DMS 273 treated with DMSO at 0.1 percent for 48 hours (cell line): Measurements from ENCODE around the gene RAE1.

Source experiments
- DNase-seq: peaks from one replicate; lab custom pipeline; 2025; lab: John Stamatoyannopoulos, UW

The RAE1 gene, protein sequence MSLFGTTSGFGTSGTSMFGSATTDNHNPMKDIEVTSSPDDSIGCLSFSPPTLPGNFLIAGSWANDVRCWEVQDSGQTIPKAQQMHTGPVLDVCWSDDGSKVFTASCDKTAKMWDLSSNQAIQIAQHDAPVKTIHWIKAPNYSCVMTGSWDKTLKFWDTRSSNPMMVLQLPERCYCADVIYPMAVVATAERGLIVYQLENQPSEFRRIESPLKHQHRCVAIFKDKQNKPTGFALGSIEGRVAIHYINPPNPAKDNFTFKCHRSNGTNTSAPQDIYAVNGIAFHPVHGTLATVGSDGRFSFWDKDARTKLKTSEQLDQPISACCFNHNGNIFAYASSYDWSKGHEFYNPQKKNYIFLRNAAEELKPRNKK

DNA sequence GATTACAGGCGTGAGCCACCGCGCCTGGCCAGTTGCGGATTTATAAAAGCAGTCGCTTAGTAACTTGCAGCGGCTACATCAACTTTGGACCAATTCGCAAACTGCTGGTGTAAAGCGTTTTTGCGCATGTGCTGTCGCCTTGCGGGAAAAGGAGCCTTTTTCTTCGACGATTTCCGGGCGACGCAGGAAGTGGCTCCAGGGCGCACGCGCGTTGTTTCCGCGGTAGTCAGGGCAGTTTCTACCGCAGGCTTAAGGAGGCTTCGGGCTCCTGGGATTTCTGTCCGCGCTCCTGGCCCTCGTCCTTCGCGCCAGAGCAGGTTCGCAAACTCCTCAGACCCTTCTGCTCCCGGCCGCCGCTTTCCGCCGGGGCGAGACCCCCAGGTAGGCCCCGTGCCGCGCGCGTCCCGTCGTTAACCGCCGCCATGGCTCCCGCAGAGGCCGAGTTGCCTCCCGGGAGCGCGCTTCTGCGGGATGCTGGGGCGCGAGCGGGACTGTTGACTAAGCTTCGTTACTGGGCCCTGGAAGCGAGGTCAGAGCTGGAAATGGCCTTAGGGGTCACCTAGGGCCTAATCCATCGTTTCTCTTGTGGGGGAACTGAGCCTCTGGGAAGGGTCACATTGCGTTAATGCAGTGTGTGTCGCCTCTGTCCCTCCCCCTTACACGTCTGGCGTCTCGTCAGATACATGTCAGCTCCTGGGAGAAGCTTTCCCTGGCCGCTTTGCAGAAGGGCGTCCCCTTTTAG is at the start of gene RAE1:
RAE1 (plus strand) TSS at position 214 of the 742 bp plus-strand sequence. CDS start 2,784 bp downstream, outside the sequence.
- DNase-seq, result peak; percentile 79

DNA sequence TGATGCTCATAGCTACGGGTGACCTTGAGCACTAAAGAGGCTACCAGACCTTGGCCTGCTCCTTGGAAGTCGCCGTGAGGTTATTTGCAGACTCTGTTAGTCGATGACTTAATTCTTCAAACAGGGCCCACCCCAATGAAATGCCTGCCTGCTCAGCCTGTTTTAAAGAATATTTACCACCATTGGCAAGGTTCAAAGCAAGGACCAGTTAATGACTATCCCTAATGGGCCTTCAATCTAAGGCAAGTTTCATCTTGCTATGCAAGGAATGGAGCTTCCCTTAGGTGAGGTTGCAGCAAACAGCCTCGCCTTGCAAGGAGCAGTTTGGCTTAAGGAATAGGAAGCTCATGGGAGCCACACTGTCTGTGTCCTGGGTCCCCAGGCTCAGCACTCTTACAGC is 44.3 kb upstream of the RAE1 start:
- DNase-seq, result no peak

DNA sequence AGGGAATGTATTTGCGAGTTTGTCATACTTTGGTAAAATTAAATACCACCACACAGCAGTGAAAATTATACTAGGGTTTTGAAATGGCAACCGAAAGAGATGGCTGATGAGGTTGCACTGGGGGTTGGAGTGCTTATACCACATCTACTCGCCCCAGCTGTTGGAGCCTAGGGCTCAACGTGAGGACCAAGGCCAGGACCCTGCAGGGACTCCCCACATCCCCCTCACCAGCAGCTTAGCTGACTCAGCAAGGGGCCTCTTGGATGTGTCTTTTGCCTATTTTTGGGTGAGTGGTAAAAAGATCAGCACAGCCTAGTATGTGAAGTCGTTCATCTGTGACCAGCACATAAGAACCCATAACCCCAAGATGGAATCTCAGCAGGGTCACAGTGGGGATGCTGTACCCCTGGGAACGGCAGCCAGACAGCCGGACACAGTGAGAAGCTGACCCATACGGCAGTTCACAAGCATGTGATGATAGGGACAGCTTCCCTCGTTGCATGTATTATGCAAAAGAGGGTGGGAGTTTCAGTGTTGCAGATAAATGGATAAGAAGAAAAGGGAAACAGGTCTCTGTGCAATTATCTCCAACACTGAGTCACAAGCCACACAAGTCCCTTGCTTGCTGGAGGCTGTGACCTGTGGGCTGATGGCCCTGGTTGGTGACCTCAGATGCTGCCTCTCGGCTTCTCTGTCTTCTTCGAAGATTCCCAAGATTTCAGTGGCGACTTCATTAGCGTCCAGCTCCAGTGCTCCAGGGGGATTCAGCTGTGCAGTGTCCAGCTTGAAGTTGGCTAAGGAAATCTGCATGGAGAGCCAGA is 42.4 kb upstream of the RAE1 start:
- no peak for DNase-seq

DNA sequence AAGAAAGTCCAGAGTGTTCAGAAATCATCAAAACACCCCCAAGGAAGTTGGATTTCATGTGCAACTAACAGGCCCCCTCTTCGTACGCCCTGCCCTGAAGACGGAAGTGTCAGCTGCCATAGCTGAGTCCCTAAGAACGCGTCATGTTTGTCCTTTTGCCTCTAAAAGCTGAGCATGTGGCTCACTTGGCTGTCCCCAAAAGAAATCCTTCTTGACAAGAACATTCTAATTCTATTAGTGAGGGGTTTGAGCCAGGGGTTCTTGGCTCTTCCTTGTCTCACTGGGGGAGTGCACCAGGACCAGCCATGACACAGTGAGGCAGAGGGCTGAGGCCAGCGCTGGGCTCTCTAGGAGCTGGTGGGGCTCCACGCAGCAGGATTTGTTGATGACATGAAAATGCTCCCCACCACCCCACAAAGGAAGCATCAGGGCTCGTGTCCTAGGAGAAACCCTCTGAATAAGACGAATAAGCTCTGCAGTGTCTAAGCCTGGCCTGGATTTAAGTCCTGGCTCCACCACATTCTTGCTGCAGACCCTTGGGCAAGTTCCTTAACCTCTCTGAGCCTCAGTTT is 41.4 kb upstream of the RAE1 start:
- no peak for DNase-seq

DNA sequence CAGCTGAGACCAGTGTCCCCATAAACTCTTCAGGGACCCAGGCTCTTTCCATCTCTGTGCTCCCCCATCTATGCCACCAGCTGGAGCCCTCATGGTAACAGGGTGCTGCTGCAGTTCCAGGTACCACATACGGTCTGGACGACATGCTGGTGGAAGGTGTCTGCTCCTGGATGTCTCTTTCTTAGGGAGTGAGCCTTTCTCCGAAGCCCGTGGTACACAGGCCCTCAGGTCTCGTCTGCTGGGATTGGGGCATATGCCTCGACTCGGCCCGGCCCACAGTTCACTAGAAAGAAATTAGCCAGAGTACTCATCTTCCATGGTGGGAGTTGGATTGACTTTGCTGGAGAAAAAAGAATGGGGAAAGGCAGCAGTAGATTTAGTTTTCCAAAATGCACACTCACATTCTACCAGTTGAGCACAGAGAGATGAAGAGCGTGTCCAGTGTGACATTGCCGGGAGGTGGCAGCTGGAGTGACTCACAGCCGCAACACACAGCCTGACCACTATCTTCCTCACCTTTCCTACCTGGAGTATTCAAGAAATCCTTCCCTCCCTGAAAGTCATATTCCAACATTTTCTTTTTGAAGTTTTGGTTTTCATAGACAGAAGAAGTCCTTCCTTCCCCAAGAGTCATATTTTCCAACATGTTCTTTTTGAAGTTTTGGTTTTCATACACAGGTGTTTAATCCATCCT is 40.1 kb upstream of the RAE1 start:
- no peak for DNase-seq

DNA sequence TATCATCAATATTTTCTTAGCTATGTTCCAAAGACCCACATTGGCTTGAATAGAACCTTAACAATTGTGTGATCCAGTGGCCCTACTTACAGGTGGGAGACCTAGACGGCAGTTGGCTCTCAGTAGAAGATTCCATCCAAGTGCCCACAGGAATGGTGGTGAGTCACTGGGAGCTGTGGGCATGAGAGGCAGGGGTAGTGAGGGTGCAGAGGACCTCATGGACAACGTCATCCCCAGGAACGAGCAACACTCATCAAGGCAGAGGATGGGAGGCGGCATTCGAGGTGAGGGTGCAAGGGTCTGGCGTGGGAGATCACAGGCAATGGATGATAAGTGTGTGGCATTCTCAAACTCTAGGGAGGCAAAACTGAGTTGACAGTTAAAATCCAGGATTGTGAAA is 38.9 kb upstream of the RAE1 start:
- DNase-seq, result no peak

DNA sequence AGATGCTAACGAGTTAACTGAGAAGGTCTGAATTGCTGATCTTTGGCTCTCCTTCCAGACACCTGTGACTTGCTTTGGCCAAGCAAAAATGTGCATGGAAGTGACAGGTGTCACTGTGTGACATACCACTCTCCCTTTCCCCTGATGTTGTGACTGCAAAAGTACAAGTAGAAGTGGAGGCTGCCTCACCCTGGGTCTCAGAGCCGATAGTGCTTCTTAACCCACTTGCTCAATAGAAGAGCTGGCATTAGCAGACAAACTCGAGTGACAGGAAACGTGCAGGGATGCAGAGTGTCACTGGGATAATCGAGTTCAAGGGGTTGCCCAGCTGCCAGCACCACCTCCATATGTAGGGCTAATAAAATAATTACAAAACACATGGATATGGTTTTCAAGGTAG is 37.8 kb upstream of the RAE1 start:
- no peak for DNase-seq

DNA sequence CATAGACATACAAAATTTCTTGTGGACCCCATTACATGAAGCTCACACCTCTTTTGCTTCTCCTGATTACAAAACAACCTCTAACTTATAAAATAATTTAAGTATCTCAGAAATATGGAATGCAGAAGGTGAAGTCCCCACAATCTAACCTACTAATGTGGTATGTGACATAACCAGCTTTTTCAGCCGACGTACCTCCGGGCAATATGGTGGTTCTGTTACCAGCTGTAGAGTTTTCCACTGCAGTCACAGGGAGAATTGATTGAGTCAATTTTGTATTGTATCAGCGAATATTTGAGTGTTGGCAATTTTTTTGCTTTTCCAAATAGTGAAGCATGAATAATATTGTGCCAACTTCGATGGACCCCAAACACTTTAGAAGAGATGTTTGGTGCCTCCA is 37.1 kb upstream of the RAE1 start:
- DNase-seq, result no peak

DNA sequence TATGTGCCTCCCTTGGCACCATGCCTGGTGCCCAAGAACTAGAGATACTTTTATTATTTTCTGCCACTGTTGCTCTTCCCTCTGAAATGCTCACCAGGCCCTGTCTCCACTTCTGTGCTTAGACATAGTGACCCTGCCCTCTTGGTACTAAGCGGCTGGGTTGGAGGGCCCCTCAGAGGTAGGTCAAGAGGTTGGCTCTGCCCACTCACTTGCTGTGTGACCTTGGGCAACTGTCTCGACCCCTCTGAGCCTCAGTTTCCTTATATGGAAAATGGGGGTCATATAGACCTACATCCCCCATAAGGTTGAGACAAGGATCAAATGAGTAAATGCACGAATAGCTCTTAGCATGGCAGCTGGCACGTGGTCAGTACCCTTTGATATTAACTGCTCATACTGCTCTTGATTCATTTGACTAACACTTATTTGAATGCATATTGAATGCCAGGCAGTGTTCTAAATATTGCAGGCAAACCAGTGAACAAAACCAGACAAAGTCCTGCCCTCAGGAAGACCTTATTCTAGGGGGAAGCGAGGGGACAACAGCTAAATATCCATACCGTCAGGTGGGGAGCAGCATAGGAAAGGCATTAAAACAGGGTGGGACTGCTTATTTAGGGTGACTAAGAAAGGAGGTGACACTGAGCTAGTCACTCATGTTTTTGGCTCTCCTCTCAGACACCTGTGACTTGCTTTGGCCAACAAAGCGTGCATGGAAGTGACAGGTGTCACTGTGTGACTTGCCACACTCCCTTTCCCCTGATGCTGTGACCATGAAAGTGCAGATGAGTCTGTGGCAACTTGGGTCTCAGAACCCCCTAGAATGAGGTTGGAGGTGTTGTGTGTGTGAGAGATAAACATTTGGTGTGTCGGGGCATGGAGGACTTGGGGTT is 35.7 kb upstream of the RAE1 start:
- DNase-seq, result no peak

DNA sequence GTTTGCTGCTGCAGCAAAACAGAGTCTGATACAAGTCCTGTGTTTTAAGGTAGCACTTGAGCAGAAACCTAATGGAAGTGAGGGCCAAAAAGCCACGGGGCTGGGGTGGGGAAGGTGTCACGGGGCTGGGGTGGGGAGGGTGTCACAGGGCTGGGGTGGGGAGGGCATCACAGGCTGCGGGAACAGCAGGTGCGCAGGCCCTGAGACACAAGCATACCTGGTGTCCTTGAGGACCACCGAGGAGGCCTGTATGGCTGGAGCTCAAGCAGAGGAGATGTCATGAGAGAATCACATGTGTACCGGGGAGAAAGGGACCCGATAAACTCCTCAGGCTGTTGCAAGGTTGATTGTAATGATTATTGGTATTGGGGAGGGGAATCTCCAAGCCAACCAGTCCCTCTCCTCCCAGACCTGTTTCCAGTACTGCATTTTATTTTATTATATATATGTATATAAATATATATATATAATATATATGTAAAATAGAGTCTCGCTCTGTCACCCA is 35.0 kb upstream of the RAE1 start:
- DNase-seq, result no peak

DNA sequence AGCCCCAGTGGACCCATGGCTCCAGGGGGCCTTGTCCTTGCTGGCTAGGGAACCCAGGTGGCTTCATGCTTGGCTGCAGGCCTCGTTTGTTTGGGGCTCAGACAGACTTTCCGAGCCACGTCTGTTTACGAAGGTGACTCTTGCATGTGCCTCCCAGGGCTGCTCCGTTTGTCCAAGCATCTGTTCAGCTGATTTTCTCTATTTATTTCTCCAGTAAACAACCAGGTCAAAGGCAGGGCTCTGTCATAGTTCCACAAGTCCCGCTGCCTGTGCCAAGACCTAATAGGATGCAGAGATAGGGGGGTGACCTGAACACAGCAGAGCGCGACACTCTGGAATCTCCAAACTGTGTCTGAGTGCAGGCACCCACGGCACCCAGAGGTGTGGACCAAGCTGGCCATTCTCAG is 34.3 kb upstream of the RAE1 start:
- no peak for DNase-seq

DNA sequence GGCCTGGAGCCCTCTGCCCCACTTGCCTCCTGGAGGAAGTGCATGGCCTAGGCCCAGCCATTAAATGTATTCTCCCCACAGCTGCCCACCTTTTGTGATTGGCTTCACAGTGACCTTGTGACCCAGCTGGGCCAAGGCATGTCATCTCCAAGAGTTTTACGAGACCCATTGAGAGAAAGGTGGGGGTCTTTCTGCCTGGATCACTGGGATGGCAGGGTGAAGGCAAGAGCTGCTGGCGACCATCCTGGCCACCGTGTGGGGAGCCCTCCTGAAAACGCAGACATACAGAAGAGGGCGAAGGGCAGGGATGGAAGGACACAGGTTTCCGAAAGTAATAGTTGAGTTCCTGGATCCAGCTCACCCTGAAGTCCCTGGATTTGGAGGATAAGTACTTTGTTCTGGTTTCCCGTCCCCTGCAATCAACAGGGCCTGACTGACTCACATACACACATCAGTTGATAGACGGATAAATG is 33.7 kb upstream of the RAE1 start:
- no peak for DNase-seq

DNA sequence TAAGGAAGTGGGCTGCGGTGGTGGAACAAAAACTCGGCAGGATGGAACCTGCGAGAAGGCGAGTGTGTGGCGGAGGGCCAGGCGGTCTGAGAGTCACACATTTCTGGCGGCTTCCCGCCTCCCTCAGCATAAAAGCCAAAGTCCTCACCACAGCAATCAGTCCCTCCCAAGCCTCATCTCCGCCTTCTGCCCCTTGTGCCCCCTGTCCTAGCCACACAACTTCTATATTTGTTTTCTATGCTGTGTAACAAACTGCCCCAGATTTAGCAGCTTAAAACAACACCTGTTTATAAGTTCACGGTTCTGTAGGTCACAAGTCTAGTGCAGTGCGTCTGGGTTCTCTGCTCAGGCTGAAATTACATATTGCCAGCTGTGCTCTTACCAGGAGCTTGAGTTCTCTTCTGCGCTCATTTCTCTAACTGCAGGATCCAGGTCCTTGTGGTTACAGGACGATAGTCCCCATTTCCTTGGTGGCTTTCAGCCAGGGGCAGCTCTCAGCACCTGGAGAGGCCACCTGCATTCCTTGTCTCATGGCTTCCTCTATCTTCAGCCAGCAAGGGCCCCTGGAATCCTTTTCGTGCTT is 33.2 kb upstream of the RAE1 start:
- no peak for DNase-seq

DNA sequence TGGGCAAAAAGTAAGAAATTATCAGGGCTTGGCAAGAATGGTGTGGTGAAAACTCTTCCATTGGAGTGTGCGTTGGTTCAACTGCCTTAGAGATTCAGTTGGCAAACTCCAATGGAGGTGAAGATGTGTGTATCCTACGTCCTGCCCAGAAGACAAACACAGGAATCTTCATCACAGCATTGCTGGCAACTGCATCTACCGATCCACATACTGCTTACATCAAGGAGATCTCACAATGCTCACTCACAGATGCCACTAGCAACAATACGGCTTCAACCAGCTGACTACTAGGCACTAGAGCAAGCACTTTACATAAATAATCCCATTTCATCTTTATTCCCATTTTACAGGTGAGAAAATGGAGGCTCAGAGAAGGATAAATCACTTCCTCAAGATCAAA is 31.5 kb upstream of the RAE1 start:
- no peak for DNase-seq

DNA sequence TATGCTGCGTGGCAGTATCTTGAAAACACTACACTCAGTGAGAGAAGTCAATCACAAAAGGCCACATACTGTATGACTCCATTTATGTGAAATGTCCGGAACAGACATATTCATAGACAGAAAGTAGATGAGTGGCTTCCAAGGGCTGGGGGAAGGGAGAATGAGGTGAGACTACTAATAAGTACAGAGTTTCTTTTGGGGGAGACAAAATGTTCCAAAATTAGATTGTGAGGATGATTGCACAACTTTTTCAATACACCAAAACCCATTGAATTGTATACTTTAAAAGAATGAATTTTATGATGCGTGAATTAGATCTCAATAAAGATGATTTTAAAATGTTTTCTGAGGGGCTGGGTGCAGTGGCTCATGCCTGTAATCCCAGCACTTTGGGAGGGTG is 30.7 kb upstream of the RAE1 start:
- DNase-seq, result no peak

DNA sequence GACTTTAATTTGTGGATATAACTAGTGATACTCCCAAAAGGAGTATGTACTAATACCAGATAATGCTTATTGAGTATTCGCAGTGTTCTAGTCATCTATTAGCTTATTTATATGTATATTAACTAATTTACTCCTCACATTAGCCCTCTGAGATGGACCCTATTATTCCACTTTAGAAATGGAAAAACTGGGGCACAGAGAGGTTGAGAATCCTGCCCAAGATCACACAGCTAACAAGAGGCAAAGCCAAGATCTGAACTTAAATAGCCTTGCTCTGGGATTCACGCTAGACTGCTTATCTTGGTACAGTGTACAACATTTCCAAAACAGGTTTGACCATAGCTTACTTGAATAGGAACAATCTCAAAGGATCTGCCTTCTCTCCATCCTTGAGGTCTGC is 29.9 kb upstream of the RAE1 start:
- no peak for DNase-seq

DNA sequence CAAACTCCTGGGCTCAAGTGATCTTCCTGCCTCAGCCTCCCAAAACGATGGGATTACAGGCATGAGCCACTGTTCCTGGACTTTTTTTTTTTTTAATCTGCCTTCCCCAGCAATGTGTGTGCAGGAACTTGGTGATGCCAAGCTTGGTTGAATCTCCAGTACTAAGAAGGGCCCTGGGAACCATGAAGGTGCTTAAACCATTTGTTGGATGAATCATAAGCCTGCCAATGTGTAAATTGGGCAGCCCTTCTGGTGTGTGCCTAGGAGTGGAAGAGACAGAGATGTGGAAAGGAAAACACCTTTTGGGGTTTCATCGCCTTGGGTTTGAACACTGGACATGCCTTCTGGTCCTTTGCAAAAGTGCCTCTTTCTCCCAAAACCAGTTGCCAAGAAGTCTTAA is 28.6 kb upstream of the RAE1 start:
- no peak for DNase-seq

DNA sequence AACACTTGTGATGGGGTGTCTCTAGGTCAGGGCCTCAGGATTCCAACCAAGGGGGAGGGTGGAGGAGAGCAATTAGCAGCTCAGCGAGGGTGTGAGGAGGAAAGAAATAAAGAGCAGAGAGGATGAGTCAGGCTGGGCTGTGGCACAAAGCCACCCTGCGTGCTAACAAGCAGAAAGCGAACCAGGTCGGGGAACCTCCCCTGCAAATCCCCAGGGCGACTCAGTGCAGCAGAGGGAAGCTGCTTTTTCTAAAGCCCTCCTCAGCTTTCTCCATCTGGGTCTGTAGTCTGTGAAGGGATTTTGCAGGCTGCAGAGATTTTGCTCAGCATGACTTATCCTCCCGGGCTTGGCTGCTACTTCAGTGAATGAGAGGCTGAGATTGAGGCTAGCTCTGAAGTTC is 28.0 kb upstream of the RAE1 start:
- DNase-seq, result no peak

DNA sequence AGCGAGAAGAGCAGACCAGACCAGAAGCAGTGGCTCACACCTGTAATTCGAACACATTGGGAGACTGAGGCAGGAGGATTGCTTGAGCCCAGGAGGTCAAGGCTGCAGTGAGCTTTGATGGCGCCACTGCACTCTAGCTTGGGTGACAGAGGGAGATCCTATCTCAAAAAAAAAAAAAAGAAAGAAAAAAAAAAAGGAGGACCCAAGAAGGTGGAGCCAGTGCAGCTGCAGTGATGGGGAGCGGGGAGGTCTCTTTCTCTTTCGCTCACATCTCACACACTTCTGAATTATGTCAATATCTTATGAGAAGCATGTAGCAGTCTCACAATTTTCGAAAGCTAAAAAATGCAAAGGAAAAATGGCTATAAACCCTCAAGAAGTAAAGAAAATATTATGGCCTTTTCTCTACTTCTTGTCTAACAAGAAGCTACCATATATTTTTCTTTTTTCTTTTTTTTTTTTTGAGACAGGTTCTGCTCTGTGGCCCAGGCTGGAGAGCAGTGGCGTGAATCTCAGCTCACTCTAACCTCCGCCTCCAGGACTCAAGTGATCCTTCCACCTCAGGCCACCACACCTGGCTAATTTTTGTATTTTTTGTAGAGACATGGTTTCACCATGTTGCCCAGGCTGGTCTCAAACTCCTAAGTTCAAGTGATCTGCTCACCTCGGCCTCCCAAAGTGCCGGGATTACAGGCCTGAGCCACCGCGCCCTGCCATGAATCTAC is 25.3 kb upstream of the RAE1 start:
- no peak for DNase-seq
